Posterior cingulate gyrus (tissue), 11 donors: Measurements from ENCODE around the gene MTG1.
"Not testable (repeated sequence)": the region's sequence is repeated elsewhere in the genome, so short reads cannot be mapped to it uniquely, and the experiment has no call there.

Experiments used
- DNase-seq, 10 donors: peaks; one replicate each; pipeline versions ENCODE4 v3.0.0 to v3.0.0-alpha.2; 2020 to 2021; ENCODE audit warnings: mixed read lengths in 3 of 10
- intact Hi-C: fragments of 100-400 bp; cut with DNase I; formaldehyde crosslinking; loops from one replicate; pipeline ENCODE4 v1.15.1; 2023

MTG1 gene

DNA sequence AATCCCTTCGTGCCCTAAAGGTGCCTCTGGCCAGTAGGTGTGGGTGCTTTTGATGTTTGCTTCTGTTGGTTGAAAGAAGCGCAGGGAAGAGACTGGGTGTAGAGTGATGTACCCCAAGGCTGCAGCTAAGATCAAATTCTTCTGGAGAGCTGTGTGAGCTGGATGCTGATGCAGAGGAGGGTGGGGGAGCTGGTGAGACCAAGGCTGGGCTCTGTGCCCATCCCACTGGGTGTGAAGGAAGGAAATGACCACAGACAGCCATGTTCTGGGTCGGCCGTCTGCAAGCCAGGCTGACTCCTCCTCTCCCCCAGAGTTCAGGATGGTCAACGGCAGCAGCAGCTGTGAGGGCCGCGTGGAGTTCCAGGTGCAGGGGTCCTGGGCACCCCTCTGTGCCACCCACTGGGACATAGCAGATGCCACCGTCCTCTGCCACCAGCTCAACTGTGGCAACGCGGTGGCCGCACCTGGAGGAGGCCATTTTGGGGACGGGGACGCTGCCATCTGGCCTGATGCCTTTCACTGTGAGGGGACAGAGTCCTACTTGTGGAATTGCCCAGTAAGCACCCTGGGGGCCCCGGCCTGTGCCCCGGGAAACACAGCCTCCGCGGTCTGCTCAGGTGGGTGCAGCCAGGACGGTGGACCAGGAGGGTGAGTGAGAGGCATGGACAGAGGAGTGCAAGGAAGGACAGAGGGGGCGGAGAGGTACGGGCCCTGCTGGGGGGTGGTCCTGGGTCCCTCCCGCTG, 64.9 kb downstream of the MTG1 start:
- DNase-seq = peak in 3 of 10 donors; percentile 58 to 79 (median 78)
- intact Hi-C loops = no loop called here

DNA sequence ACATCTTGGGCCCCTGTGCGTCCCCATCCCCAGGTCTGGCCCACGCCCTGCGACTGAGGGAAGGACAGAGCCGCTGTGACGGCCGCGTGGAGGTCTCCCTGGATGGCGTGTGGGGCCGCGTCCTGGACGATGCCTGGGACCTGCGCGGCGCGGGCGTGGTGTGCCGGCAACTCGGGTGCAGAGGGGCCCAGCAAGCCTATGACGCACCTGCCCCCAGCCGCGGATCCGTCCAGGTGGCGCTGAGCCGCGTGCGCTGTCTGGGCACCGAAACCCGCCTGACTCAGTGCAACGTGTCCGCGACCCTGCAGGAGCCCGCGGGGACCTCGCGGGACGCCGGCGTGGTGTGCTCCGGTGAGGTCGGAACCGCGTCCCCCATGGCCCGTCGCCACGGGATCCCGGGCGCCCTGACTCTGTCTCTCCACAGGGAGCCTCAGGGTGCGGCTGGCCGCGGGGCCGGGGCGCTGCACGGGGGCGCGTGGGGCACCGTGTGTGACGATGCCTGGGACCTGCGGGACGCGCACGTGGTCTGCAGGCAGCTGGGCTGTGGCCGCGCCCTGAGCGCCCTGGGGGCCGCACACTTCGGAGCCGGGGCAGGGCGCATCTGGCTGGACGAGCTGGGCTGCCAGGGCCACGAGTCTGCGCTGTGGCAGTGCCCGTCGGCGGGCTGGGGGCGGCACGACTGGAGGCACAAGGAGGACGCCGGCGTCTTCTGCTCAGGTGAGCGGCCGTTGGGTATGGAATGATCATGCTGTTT, 65.7 kb downstream of the MTG1 start:
- intact Hi-C loops = no loop called here

DNA sequence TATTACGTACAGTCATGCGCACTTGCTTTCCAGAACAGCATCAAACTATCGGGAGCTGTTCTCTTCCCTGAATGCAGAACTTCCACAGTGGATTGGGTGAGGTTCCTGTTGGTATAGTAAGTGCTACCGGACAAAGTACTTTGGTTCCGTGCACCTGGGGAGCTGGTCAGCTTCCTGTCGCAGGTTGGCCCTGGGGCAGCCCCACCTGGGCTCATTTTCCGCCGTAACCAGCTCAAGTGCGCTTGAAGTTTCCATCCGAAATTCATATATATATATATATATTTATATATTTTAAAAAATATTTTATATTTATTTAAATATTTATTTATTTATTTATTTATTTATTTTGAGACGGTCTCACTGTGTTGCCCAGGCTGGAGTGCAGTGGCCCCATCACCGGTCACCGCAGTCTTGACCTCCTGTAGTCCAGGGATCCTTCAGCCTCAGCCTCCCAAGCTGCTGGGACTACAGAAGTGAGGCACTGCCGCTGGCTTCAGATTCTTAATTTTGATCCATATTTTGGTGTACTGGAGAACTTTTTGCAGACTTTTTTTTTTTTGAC, 66.3 kb downstream of the MTG1 start:
- DNase-seq = peak in 2 of 10 donors; percentile 51 to 69
- intact Hi-C loops = no loop called here

More for the DNA sequence above, 65.7 kb downstream of the MTG1 start:
- DNase-seq = peak in 3 of 10 donors; percentile 50 to 81 (median 79)

DNA sequence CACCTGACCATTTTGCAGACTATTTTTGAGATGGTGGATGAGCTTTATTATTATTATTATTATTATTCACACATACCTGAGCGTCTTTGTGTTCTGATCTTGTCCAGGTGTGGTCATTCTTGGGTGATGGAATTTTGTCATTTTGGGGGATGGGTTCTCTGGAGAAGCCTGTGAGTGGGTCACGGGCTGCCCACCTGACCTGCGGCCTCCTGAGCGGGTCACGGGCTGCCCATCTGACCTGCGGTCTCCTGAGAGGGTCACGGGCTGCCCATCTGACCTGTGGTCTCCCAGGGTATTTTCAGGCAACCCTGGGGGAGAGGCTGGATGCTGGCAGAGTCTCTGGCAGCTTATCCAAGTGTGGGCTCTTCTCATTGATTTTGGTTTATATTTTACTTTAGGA, 67.1 kb downstream of the MTG1 start:
- intact Hi-C loops = no loop called here
- DNase-seq = peak in 2 of 10 donors; percentile 24 to 33

DNA sequence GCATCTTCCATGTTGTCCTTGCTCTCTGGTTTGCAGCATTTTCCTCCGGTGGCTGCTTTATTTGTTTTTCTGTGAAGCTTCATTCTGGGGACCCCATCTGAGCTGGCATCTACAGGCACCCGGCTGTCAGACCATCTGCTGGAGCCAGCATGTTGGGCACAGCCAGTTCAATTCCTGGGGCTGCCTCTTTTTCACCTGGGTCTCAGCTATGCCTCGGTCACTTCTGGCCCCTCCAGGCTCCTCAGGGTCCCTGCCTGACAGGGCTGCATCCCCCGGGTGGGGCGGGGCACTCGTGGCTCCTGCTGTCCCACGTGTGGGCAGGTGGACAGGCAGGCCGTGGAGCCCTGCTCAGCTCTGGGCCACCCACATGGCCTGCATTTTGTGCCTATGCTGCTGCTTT, 67.9 kb downstream of the MTG1 start:
- intact Hi-C loops = no loop called here
- DNase-seq = peak in 3 of 10 donors; percentile 9 to 75 (median 67)

DNA sequence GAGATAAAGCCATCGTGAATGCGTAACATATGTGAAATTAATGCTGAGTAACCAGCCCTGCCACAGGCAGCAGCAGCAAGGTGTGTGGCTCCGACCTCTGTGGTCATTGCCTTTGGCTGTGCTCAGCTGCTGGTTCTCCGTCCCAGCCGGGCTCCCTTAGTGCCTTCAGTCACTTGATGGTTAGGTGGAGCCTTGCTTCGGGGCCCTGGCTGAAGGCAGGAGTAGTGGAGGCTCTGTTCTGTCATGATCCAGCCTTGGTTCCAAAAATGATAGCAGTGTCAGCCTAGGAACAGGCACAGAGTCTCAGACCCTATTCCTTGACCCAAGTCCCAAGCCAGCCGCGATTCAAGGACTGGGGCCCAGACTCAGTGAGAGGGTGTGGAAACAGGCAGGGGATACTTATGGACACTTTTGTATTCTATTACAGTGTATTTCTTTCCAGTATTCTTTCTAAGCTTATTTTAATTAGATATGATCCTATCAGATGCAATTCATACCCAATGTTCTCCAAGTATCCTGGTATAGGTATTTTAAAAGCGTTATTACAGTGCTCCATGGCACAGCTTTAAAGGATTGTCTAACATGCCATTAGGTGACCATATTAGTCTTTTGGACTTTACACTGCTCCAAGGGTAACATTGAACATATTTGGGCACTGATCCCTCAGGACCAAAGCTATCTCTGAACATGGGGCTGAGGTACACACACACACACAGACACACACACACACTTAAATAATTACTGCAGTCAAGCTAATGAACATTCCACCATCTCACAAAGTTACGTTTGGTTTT, 68.8 kb downstream of the MTG1 start:
- peak in 2 of 10 donors; percentile 48 to 64 for DNase-seq
- intact Hi-C loops = no loop called here

DNA sequence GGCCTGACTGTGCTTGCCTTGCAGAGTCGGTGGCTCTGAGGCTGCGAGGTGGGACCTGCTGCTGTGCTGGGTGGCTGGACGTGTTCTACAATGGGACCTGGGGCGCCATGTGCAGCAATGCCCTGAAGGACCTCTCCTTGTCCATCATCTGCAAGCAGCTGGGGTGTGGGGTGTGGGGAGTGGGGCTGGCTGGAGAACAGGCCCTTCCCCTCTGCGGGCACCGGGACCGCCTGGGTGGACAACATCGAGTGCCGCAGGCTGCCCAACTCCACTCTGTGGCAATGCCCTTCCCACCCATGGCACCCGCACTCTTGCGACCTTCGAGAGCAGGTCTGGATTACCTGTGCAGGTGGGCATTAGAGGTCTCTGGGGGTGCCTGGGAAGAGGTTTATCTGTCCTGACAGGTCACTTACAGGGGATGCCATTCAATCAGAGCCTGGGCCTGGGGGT, 70.7 kb downstream of the MTG1 start:
- peak in 3 of 10 donors; percentile 9 to 56 (median 49) for DNase-seq
- intact Hi-C loops = no loop called here

DNA sequence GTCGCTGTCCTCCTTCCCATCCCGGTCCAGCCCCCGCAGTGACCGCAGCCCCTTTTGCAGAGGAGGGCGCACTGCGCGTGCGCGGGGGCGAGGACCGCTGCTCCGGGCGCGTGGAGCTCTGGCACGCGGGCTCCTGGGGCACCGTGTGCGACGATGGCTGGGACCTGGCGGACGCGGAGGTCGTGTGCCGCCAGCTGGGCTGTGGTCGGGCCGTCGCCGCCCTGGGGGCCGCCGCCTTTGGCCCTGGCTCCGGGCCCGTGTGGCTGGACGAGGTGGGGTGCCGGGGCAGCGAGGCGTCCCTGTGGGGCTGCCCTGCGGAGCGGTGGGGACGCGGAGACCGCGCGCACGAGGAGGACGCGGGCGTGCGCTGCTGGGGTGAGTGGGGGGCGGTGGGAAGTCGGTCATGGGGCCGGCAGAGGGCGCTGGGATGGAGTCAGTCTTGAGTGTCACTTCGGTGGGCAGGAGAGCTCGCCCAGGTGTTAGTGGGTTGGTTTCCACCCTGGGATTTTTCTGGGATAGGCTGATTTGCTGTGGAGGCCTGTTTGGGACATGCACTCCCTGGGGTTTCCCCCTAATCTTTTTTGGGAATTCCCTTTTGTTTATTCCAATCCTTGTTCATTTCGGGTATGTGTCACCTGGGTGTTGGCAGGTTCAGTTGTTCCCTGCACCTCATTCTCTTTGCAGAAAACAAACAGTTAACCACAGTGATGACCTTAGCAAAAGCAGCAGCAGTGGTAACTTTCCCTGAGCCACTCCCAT, 71.4 kb downstream of the MTG1 start:
- intact Hi-C loops = no loop called here
- peak in 3 of 10 donors; percentile 5 to 84 (median 49) for DNase-seq

DNA sequence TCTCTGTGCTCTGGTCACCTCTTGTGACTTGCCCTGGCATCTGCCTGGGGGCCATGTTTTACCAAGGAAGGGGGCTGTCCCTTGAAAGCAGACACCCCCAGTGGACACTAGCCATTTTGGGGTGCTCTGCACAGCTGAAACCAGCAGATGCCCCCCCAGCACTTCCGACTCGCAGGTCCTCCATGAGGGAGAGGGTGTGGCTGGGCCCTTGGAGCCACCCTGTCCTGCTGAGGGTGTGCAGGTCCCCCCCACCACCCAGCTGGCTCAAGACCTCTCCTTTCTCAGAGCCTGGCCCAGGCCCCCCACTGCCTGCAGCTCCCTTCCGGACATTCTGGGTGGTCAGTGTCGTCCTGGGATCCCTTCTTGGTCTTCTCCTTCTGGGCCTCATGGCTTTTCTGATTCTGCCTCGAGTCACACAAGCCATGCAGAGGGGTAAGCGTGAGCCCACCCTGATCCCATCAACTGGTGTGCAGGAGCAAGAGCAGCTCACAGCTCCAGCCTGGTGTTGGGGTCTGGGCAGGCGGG, 72.1 kb downstream of the MTG1 start:
- intact Hi-C loops = no loop called here
- DNase-seq = peak in 3 of 10 donors; percentile 40 to 81 (median 73)

DNA sequence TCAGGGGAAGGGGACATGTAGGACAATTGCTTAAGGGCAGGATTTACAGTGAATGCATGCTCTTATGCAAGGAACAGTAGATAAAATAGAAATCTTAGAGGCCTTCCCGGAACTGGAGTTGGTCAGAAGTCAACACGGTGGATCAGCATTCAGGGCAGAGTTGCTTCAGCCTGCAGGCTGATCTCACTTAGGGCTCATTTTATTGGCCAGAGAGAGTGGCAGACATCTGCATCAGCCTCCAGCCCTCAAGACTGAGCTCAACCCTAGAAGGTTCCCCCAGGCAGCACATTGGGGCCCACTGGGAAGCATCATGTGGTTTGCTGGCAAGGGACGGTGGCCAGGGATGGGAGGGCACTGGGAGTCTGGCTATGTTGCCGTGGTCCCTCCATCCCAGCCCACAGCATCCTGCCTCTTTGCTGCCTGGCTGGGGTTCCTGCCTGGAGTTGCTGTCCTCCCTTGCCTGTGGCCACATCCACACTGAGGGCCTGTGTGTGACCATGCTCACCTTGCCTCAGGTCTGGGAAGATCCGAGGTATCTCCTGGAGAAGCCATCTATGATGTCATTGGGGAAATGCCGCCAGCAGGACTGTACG, 72.8 kb downstream of the MTG1 start:
- peak in 2 of 10 donors; percentile 27 to 34 for DNase-seq
- intact Hi-C loops = no loop called here

DNA sequence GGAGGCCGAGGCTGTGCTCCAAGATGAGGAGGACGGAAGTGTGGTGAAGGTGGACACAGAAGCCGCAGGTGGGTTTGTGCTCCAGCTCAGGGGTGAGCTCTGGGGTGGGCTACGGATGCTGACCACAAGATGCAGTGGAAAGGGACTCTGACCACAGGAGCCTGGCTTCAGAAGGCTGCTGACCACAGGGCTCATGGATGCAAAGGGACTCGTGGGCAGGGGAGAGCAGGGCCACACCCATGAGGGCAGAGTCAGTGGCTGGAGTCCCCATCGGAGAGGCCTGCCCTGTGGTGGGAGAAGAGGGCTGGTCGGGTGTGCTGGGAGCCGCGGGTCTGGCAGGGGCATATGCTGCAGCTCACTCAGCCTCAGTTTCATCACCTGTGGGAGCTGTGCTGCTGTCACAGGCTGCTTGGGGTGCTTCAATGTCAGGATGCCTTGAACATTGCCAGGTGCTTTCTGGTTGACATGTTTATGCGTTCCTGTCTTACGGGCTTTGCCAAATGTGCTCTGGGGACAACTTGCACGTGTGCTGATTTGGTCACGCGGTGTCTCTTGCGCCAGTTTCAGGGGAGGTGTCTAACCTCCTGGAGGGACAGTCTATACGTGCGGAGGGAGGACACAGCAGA, 73.4 kb downstream of the MTG1 start:
- intact Hi-C loops = no loop called here
- peak in 2 of 10 donors; percentile 49 to 55 for DNase-seq

DNA sequence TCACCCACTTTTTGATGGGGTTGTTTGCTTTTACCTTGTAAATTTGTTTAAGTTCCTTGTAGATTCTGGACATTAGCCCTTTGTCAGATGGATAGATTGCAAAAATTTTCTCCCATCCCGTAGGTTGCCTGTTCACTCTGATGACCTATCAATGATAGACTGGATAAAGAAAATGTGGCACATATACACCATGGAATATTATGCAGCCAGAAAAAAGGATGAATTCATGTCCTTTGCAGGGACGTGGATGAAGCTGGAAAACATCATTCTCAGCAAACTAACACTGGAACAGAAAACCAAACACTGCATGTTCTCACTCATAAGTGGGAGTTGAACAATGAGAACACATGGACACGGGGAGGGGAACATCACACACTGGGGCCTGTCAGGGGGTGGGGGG, 75.2 kb downstream of the MTG1 start:
- intact Hi-C loops, DNase-seq: not testable (repeated sequence)

DNA sequence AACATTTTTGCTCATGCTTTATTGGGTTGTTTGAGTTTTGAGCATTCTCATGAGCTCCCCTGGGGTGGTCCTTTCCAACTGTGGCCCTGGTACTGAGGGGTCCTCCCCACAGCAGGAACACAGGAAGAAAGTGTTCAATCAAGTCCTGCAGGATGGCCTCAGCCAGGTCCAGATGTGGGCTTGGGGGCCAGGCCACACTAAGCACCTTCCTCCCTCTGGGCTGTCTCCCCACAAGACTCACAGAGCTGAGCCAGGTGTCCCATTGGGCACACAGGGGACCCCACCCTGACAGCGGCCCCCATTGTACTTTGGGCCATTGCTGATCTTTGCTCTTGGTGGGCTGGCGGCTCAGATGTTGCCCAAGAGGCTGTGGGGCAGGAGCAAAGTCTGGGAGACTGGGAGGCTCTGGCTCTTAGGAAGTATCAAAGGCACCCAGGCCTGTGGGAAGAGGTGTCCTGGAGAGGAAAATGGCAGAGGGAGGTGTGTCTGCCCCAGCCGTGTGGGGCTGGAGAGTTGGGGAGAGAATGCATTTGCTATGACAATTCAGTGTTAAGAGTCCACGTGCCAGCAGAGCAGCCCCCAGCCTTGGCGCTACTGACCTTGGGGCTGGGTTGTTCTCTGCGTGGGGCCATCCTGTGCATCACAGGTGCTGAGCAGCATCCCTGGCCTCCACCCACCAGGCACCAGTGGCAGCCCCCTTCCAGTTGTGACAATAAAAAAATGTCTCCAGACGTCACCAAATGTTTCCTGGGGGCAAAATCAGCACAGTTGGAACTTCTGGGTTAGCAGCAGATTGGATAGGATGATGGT, 77.5 kb downstream of the MTG1 start:
- intact Hi-C loops = no loop called here
- peak in 1 of 10 donors; percentile 55 for DNase-seq
